NB4 (cell line): ENCODE measurements around the gene SEMA5A.

Source experiments
- DNase-seq: peaks from one replicate; pipeline ENCODE4 v3.0.0; 2010; ENCODE audit warnings: low read depth
- H3K4me3 ChIP-seq: one replicate; pipeline ENCODE4 v1.5.1; 2011; ENCODE audit warnings: mild to moderate bottlenecking, low read depth, low read length, moderate library complexity
- MYC ChIP-seq: IDR thresholded peaks from 2 replicates; pipeline ENCODE4 v1.6.1; 2011; ENCODE audit warnings: low read depth, low read length
- POLR2A ChIP-seq: IDR thresholded peaks from 2 replicates; pipeline ENCODE4 v1.6.1; 2011; ENCODE audit warnings: mild to moderate bottlenecking; ENCODE audit not compliant: insufficient read length; ENCODE audit errors: extremely low read depth
- TF ChIP-seq, protein P1 (sequence below): IDR thresholded peaks from 2 replicates; pipeline ENCODE4 v1.6.1; 2011; ENCODE audit warnings: low read depth, low read length
- TF ChIP-seq, protein P2 (sequence below): IDR thresholded peaks from one replicate; pipeline ENCODE4 v1.5.1; 2012; ENCODE audit warnings: low read depth, low read length

Gene SEMA5A

DNA sequence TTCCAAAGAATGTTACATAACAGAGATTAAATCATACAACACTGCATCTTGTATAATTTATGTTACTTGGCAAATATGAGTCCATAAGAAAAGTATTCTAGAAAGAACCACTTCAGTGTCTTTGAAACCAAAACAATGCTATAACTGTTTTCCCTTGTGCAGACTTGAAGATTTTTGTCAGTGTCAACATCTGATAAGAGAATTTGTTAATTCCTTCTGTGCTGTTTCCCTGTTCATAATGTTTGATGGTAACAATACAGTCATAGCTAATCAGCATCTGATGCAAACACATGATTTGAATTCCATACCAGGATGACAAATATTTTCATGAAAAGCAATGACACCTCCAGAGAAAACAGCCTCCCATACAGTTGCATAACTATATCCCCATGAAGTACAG, 306.8 kb downstream of the SEMA5A start:
- TF ChIP-seq MYC: no peak
- TF ChIP-seq POLR2A: no peak
- TF ChIP-seq, protein P1, sequence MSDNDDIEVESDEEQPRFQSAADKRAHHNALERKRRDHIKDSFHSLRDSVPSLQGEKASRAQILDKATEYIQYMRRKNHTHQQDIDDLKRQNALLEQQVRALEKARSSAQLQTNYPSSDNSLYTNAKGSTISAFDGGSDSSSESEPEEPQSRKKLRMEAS: no peak
- TF ChIP-seq, protein P2, sequence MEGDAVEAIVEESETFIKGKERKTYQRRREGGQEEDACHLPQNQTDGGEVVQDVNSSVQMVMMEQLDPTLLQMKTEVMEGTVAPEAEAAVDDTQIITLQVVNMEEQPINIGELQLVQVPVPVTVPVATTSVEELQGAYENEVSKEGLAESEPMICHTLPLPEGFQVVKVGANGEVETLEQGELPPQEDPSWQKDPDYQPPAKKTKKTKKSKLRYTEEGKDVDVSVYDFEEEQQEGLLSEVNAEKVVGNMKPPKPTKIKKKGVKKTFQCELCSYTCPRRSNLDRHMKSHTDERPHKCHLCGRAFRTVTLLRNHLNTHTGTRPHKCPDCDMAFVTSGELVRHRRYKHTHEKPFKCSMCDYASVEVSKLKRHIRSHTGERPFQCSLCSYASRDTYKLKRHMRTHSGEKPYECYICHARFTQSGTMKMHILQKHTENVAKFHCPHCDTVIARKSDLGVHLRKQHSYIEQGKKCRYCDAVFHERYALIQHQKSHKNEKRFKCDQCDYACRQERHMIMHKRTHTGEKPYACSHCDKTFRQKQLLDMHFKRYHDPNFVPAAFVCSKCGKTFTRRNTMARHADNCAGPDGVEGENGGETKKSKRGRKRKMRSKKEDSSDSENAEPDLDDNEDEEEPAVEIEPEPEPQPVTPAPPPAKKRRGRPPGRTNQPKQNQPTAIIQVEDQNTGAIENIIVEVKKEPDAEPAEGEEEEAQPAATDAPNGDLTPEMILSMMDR: no peak
- DNase-seq: no peak
- no peak overlapping the region for H3K4me3 ChIP-seq

DNA sequence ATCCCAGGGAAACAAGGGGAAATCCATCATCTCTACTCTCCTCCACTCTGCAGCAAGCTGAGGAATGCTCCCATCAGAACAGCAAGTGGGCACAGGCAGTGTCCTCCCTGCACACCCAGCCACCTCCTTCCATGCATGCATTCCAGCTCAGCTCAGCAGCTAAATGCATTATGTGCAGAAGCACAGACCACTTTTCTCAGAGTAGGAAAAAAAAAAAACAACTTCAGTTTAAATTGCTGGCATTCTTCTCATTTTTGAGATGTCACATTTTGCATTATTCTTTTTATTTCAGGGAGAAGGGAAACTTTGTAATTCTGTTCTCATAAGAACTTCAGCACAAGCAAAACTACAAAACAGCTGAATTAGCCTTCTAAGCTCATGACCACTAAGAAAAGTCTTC, 312.2 kb downstream of the SEMA5A start:
- DNase-seq: no peak
- TF ChIP-seq POLR2A: no peak
- TF ChIP-seq, protein P2: no peak
- no peak for TF ChIP-seq MYC
- TF ChIP-seq, protein P1: no peak

DNA sequence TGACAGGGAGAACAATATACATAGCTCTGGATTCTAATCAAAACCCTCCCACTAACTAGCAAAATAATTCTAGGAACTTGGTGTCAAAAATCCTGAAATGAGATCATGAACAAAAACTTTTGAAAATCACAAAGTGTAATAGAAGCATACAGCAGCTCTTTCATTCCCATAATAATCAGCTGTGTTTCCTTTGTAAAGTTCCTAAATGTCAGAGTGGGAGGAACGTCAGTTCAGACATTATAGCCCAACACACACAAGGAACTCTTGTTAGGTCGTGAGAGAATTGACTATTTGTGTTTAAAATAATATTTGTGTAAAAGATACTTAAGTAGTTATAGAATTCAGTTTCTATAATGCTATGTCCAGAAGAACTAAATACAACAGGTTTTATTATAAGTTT, 312.8 kb downstream of the SEMA5A start:
- TF ChIP-seq POLR2A (no peak), MYC (no peak)
- TF ChIP-seq, protein P2: no peak
- TF ChIP-seq, protein P1: no peak
- no peak for DNase-seq
- no peak overlapping the region for H3K4me3 ChIP-seq

More for the DNA sequence above, 312.2 kb downstream of the SEMA5A start:
- H3K4me3 ChIP-seq: no peak overlapping the region

DNA sequence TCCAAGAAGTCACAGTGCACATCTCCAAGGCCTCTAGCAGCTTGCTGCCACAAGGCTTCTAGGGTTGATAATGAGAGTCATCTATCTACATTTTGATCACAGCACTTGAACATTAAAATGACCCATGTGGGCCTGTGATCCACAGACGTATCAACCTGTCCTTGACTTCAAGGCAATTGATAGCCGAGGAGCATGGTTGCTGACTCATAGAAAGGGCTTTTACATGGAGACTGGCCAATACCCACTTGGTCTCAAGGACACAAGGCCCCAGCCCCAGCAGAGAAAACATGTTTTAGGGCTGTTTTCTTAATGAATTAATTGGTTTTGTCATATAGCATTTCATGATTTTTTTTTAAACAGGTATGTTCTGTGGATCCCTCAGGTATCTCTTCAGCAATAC, 314.0 kb downstream of the SEMA5A start:
- no peak overlapping the region for H3K4me3 ChIP-seq
- TF ChIP-seq, protein P2: no peak
- TF ChIP-seq, protein P1: no peak
- no peak for TF ChIP-seq POLR2A
- DNase-seq: no peak

DNA sequence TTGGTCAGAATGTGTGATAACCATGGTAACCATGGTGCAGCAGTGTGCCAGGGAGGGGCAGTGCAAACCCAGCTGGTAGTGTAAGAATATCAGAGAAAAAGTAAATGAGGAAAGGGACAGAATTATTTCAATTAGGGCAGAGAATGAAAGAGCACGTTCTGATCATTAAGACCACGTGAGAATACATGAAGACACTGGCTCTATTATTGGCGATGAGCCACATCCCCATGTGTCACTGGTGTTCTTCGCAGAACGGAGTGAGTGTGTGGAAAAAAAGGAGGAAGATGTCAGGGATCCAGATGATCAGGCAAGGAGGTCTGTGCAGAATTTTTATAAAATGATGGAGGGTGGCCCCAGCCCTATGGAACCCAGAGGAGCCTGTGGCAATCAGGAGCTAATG, 315.5 kb downstream of the SEMA5A start:
- TF ChIP-seq MYC (no peak), POLR2A (no peak)
- TF ChIP-seq, protein P2: no peak
- TF ChIP-seq, protein P1: no peak
- no peak overlapping the region for H3K4me3 ChIP-seq
- no peak for DNase-seq

DNA sequence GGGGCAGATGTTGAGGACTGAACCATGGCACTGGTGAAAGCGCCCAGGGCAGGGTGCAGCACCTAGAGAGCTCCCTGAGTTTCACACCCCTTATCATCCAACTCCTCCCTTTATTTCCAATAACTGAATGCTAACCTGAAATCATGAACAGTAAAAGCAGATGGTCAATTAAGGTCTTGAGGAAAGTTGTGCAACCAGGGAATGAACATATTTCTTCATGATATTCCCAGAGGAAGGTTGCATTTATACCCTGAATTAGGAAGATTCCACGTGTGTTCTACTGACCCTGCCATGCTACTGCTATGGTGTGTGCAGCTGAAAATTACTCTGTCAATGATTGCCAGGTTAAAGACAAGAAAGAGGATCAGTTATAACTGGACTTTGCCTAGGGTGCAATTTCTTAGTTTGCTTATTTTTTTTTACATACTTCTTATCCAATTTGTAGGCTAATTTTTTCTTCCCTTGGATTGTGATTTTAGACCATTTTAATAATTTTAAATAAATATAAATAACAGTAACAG, 319.8 kb downstream of the SEMA5A start:
- TF ChIP-seq, protein P2: no peak
- TF ChIP-seq, protein P1: no peak
- no peak for TF ChIP-seq POLR2A
- no peak for TF ChIP-seq MYC
- DNase-seq: no peak
- no peak overlapping the region for H3K4me3 ChIP-seq
